ENCODE results near the gene CLDND2. TPM values are rescaled to one million over a fixed set of nuclear protein-coding genes. Genes with fewer than 3 reads are reported as not detected.

Gene CLDND2
- total RNA-seq (not detected), polyA plus RNA-seq (1 to 10 TPM in 1 of 2 donors, under 1 TPM in 1; 0.22 to 3.0 TPM)

DNA sequence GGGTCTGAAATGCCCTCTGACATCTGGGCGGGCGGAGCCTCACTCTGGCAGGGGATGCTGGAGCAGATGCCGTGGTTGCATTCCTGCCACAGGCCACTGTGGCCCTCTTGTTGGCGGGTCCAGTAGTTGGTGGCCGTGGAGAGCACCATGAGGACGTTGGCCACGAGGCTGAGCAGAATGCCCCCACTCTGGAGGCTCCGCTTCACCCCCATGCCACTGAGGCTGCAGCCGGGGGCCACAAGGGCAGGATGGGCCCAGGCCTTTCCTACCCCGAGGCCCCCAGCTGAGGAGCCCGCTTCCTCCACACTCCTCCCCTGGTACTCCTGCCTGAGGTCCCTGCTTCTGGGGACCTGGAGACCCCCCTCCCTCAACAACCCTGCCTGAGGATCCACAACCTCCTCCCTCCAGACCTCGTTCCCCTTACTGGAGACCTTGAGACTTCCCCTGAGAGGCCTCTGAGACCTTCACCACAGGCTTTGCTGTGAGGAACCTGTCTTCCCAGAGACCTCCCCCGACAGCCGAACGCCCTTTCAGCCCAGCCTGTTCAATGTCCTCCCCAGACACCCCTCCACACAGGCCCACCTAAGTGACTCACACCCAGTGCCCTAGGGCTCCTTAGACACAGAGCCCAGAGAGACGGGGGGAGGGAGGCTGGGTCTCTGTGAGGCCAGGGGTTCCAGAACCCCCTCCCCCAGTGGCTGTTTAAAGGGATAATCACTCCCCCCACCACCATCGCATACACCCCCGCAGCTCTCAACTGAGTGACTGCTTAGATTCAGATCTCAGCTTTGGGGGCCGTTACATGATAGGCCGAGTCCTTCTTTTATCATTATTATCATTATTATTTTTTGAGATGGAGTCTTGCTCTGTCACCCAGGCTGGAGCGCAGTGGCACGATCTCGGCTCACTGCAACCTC, at the start of gene CLDND2:
Gene CLDND2, minus strand, starts transcription at position 638 of the 917 bp plus-strand sequence. Its CDS starts 426 bp downstream, at position 212.
- H3K36me3 ChIP-seq (ENCODE audit: control insufficient read depth in 4 of 4, insufficient read depth in 3 of 4, low read depth in 1 of 4, low read length in 3 of 4): no peaks in the 10 kb centered on the region
- no peaks in the 10 kb centered on the region for H3K27me3 ChIP-seq (ENCODE audit: control insufficient read depth in 4 of 4, insufficient read depth in 4 of 4, low read length in 3 of 4)
- peak within 1 kb of the TSS; percentile 58 to 78 (median 72) for H3K4me3 ChIP-seq (ENCODE audit: low read depth in 1 of 3, low read length in 3 of 3)
- DNase-seq (ENCODE audit: low spot score): no peak
- TF ChIP-seq, protein P1, sequence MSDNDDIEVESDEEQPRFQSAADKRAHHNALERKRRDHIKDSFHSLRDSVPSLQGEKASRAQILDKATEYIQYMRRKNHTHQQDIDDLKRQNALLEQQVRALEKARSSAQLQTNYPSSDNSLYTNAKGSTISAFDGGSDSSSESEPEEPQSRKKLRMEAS (IDR thresholded peaks at IDR 0.05): no peak
- TF ChIP-seq FOXA2 (IDR thresholded peaks at IDR 0.05) (no peak), RXRA (IDR thresholded peaks at IDR 0.05) (no peak), TAF1 (conservative IDR thresholded peaks at IDR 0.05) (no peak), GABPA (IDR thresholded peaks at IDR 0.05 in 1 of 2, conservative IDR thresholded peaks at IDR 0.05 in 1 of 2) (no peak), YY1 (IDR thresholded peaks at IDR 0.05) (no peak), RAD21 (IDR thresholded peaks at IDR 0.05) (no peak), FOXA1 (IDR thresholded peaks at IDR 0.05) (no peak), HNF4G (IDR thresholded peaks at IDR 0.05) (no peak), HNF4A (conservative IDR thresholded peaks at IDR 0.05) (no peak), EGR1 (IDR thresholded peaks at IDR 0.05; ENCODE audit: low read depth in 2 of 2) (no peak)
- TF ChIP-seq, protein P2, sequence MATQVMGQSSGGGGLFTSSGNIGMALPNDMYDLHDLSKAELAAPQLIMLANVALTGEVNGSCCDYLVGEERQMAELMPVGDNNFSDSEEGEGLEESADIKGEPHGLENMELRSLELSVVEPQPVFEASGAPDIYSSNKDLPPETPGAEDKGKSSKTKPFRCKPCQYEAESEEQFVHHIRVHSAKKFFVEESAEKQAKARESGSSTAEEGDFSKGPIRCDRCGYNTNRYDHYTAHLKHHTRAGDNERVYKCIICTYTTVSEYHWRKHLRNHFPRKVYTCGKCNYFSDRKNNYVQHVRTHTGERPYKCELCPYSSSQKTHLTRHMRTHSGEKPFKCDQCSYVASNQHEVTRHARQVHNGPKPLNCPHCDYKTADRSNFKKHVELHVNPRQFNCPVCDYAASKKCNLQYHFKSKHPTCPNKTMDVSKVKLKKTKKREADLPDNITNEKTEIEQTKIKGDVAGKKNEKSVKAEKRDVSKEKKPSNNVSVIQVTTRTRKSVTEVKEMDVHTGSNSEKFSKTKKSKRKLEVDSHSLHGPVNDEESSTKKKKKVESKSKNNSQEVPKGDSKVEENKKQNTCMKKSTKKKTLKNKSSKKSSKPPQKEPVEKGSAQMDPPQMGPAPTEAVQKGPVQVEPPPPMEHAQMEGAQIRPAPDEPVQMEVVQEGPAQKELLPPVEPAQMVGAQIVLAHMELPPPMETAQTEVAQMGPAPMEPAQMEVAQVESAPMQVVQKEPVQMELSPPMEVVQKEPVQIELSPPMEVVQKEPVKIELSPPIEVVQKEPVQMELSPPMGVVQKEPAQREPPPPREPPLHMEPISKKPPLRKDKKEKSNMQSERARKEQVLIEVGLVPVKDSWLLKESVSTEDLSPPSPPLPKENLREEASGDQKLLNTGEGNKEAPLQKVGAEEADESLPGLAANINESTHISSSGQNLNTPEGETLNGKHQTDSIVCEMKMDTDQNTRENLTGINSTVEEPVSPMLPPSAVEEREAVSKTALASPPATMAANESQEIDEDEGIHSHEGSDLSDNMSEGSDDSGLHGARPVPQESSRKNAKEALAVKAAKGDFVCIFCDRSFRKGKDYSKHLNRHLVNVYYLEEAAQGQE (IDR thresholded peaks at IDR 0.05): no peak
- TF ChIP-seq, protein P3, sequence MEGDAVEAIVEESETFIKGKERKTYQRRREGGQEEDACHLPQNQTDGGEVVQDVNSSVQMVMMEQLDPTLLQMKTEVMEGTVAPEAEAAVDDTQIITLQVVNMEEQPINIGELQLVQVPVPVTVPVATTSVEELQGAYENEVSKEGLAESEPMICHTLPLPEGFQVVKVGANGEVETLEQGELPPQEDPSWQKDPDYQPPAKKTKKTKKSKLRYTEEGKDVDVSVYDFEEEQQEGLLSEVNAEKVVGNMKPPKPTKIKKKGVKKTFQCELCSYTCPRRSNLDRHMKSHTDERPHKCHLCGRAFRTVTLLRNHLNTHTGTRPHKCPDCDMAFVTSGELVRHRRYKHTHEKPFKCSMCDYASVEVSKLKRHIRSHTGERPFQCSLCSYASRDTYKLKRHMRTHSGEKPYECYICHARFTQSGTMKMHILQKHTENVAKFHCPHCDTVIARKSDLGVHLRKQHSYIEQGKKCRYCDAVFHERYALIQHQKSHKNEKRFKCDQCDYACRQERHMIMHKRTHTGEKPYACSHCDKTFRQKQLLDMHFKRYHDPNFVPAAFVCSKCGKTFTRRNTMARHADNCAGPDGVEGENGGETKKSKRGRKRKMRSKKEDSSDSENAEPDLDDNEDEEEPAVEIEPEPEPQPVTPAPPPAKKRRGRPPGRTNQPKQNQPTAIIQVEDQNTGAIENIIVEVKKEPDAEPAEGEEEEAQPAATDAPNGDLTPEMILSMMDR (IDR thresholded peaks at IDR 0.05; ENCODE audit: low read depth, low read length, missing input control): no peak
- TF ChIP-seq, protein P4, sequence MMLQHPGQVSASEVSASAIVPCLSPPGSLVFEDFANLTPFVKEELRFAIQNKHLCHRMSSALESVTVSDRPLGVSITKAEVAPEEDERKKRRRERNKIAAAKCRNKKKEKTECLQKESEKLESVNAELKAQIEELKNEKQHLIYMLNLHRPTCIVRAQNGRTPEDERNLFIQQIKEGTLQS (IDR thresholded peaks at IDR 0.05): no peak
- H3K4me1 ChIP-seq (ENCODE audit: control insufficient read depth in 4 of 4, insufficient read depth in 4 of 4, low read length in 3 of 4): peaks cover 0 to 31% (median 21%) of the 10 kb centered on the region in 4 donors
- peak within 1 kb of the TSS; percentile 69 to 98 for H3K27ac ChIP-seq (ENCODE audit: low read depth in 1 of 2, low read length in 2 of 2)
- no peaks in the 10 kb centered on the region for H3K9me3 ChIP-seq (ENCODE audit: control insufficient read depth in 4 of 4, low read length in 3 of 4)
- peak within 1 kb of the TSS in 1 of 2 donors; percentile 62 for H3K9ac ChIP-seq (ENCODE audit: low read depth in 1 of 2, low read length in 2 of 2)
- WGBS: 76% methylated on average over 23 of the region's 23 CpGs

GRCh38 chr19:51417810-51418157, 49.0 kb upstream of the CLDND2 start:
- Histone ChIP-seq H3K9ac (ENCODE audit: low read depth in 1 of 2, low read length in 2 of 2) (no peak overlapping the region), H3K36me3 (ENCODE audit: control insufficient read depth in 4 of 4, insufficient read depth in 3 of 4, low read depth in 1 of 4, low read length in 3 of 4) (no peaks in the 10 kb centered on the region), H3K4me3 (ENCODE audit: low read depth in 1 of 3, low read length in 3 of 3) (no peak overlapping the region), H3K27ac (ENCODE audit: low read depth in 1 of 2, low read length in 2 of 2) (peak overlapping the region; percentile 18 to 25), H3K27me3 (ENCODE audit: control insufficient read depth in 4 of 4, insufficient read depth in 4 of 4, low read length in 3 of 4) (no peaks in the 10 kb centered on the region), H3K4me1 (ENCODE audit: control insufficient read depth in 4 of 4, insufficient read depth in 4 of 4, low read length in 3 of 4) (no peaks in the 10 kb centered on the region), H3K9me3 (ENCODE audit: control insufficient read depth in 4 of 4, low read length in 3 of 4) (no peaks in the 10 kb centered on the region)
- no peak for DNase-seq (ENCODE audit: low spot score)
- WGBS: 70% methylated on average over 3 of the region's 3 CpGs
- no peak for TF ChIP-seq HNF4G (IDR thresholded peaks at IDR 0.05)
- no peak for TF ChIP-seq GABPA (IDR thresholded peaks at IDR 0.05 in 1 of 2, conservative IDR thresholded peaks at IDR 0.05 in 1 of 2)
- no peak for TF ChIP-seq ZBTB33 (IDR thresholded peaks at IDR 0.05)
- TF ChIP-seq HNF4A (conservative IDR thresholded peaks at IDR 0.05): no peak
- TF ChIP-seq, protein P4 (IDR thresholded peaks at IDR 0.05): no peak
- TF ChIP-seq TAF1 (conservative IDR thresholded peaks at IDR 0.05): no peak
- no peak for TF ChIP-seq FOXA2 (IDR thresholded peaks at IDR 0.05)
- TF ChIP-seq FOXA1 (IDR thresholded peaks at IDR 0.05): no peak
- TF ChIP-seq RAD21 (IDR thresholded peaks at IDR 0.05): no peak
- TF ChIP-seq RXRA (IDR thresholded peaks at IDR 0.05): no peak
- TF ChIP-seq JUND (IDR thresholded peaks at IDR 0.05): no peak
- TF ChIP-seq NR2F2 (IDR thresholded peaks at IDR 0.05): no peak
- TF ChIP-seq, protein P1 (IDR thresholded peaks at IDR 0.05): no peak
- no peak for TF ChIP-seq SP1 (IDR thresholded peaks at IDR 0.05)
